Breast epithelium (tissue), 4 donors: Measurements from ENCODE around the gene PDRG1. TPM values are rescaled to one million over a fixed set of nuclear protein-coding genes. Genes with fewer than 3 reads are reported as not detected.
"Not testable (repeated sequence)": the region's sequence is repeated elsewhere in the genome, so short reads cannot be mapped to it uniquely, and the experiment has no call there.

Experiments used
- DNase-seq, 2 donors: peaks; one replicate each; pipeline ENCODE4 v3.0.0-alpha.2; 2019; ENCODE audit warnings: low spot score in 2 of 2
- H3K27ac ChIP-seq, 2 donors: fragments of 200-600 bp; sonication (generic) in 1 of 2; one replicate each; pipeline ENCODE4 v1.5.1; 2016 to 2019; ENCODE audit warnings: mild to moderate bottlenecking in 1 of 2
- H3K27me3 ChIP-seq, 2 donors: fragments of 200-600 bp; sonication (generic) in 1 of 2; one replicate each; pipeline versions ENCODE4 v1.5.1 to v1.6.0; 2017 to 2019; ENCODE audit warnings: control low read depth in 1 of 2, mild to moderate bottlenecking in 1 of 2
- H3K36me3 ChIP-seq: fragments of 200-600 bp; one replicate; pipeline ENCODE4 v1.5.1; 2019
- H3K4me1 ChIP-seq, 2 donors: fragments of 200-600 bp; sonication (generic); one replicate each; pipeline ENCODE4 v1.5.1; 2016 to 2019; ENCODE audit warnings: control low read depth in 1 of 2
- H3K4me3 ChIP-seq, 3 donors: fragments of 200-600 bp; sonication (generic); 1 replicate in 2 of 3; 2 replicates in 1 of 3; pipeline ENCODE4 v1.5.1; 2016 to 2019; ENCODE audit warnings: mild to moderate bottlenecking in 3 of 3, moderate library complexity in 2 of 3
- H3K9me3 ChIP-seq, 2 donors: fragments of 200-600 bp; sonication (generic) in 1 of 2; one replicate each; pipeline ENCODE4 v1.5.1; 2016 to 2019; ENCODE audit warnings: control low read depth in 1 of 2
- CTCF ChIP-seq, 3 donors: fragments of 450-650 bp; IDR thresholded peaks; one replicate each; pipeline ENCODE4 v1.5.1; 2016 to 2017; ENCODE audit warnings: antibody characterized with exemption in 3 of 3, mild to moderate bottlenecking in 3 of 3, moderate library complexity in 3 of 3
- POLR2A ChIP-seq: fragments of 450-650 bp; IDR thresholded peaks from one replicate; pipeline ENCODE4 v1.6.1; 2016; ENCODE audit warnings: antibody characterized with exemption, mild to moderate bottlenecking, moderate library complexity
- POLR2AphosphoS5 ChIP-seq, 3 donors: sonication (generic); formaldehyde crosslinking; IDR thresholded peaks; one replicate each; pipeline ENCODE4 v1.6.1; 2017; ENCODE audit warnings: antibody characterized with exemption in 3 of 3
- intact Hi-C: fragments of 100-400 bp; cut with DNase I; formaldehyde crosslinking; loops from one replicate; pipeline ENCODE4 v1.15.1; 2023; ENCODE audit warnings: low total_unique reads
- total RNA-seq, 3 donors: library from RNA; depleted of rRNA; stranded (reverse); fragments of >200 nt; gene quantifications; one replicate each; pipeline ENCODE4 v1.1.0, GENCODE V29; 2016

Gene PDRG1
- total RNA-seq, 3 donors from 2014 or later = 5.1 to 11.1 (median 9.8) TPM

DNA sequence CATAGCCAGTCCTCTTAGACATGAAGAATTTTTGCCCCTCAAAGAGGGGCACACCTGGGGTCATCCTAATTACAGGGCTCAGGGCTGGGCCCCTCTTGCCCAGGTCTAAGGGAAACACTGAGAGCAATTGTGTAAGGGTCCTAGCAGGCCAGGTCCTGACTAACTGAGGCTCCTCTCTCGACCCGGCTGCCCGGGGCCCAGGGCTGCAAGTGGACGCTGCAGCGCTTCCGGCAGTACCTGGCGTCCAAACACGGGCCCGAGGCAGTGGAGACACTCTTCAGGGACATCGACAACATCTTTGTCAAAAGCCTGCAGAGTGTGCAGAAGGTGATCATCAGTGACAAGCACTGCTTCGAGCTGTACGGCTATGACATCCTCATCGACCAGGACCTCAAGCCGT is 17.4 kb downstream of the PDRG1 start:
- no peak for TF ChIP-seq CTCF (IDR thresholded peaks at IDR 0.05)
- TF ChIP-seq POLR2A = no peak
- TF ChIP-seq POLR2AphosphoS5 (IDR thresholded peaks at IDR 0.05) = no peak
- DNase-seq = no peak
- intact Hi-C loops = no loop called here

GRCh38 chr20:31933698-31934097 is 18.1 kb downstream of the PDRG1 start:
- Histone ChIP-seq H3K9me3 (no peaks in the 10 kb centered on the region), H3K27ac (no peak overlapping the region), H3K36me3 (no peaks in the 10 kb centered on the region), H3K27me3 (no peaks in the 10 kb centered on the region), H3K4me3 (no peak overlapping the region), H3K4me1 (no peaks in the 10 kb centered on the region)
- intact Hi-C loops = no loop called here
- no peak for TF ChIP-seq POLR2A
- TF ChIP-seq POLR2AphosphoS5 (IDR thresholded peaks at IDR 0.05) = no peak
- TF ChIP-seq CTCF (IDR thresholded peaks at IDR 0.05) = no peak
- no peak for DNase-seq

More for the DNA sequence above, 17.4 kb downstream of the PDRG1 start:
- H3K27ac ChIP-seq = no peak overlapping the region
- no peaks in the 10 kb centered on the region for H3K27me3 ChIP-seq
- H3K36me3 ChIP-seq = no peaks in the 10 kb centered on the region
- no peaks in the 10 kb centered on the region for H3K4me1 ChIP-seq
- no peaks in the 10 kb centered on the region for H3K9me3 ChIP-seq
- no peak overlapping the region for H3K4me3 ChIP-seq

GRCh38 chr20:31930779-31931178 is 21.1 kb downstream of the PDRG1 start:
- Histone ChIP-seq H3K27ac (no peak overlapping the region), H3K4me1 (no peaks in the 10 kb centered on the region), H3K36me3 (no peaks in the 10 kb centered on the region), H3K27me3 (no peaks in the 10 kb centered on the region), H3K9me3 (no peaks in the 10 kb centered on the region), H3K4me3 (no peak overlapping the region)
- intact Hi-C loops = no loop called here
- no peak for TF ChIP-seq CTCF (IDR thresholded peaks at IDR 0.05)
- DNase-seq = no peak

- H3K36me3 ChIP-seq, H3K27ac ChIP-seq, H3K9me3 ChIP-seq, intact Hi-C loops, DNase-seq, H3K4me1 ChIP-seq, H3K4me3 ChIP-seq, H3K27me3 ChIP-seq: not testable (repeated sequence)
Measured at GRCh38 chr20:31929631-31930030, 22.2 kb downstream of the PDRG1 start.

DNA sequence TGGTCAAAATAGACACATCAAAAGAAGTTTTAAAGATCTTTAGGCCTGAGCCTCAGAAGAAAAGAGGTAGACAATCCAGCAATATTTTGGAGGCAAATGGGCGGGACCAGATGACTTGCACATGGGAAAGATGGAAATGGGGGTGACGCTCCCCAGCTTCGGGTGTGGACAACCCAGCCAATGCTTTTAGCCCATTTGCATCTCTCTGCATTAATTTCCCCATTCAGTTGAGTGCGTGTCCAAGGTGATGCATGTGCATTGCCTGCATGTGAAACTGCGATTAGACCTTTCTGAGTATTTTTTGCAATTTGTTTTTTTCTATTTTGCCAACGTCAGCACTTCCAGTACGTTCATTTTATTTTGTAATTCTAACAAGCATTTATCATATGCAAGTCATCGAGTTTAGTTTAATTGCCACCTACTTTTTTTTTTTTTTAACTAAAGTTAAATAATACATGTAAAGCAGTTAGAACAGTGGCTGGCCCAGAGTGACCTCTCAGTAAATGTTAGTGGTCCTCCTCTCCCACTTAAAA is 24.2 kb downstream of the PDRG1 start:
- no peak overlapping the region for H3K4me3 ChIP-seq
- DNase-seq = no peak
- no peaks in the 10 kb centered on the region for H3K9me3 ChIP-seq
- H3K36me3 ChIP-seq = no peaks in the 10 kb centered on the region
- intact Hi-C loops = no loop called here
- H3K4me1 ChIP-seq = no peaks in the 10 kb centered on the region
- no peak overlapping the region for H3K27ac ChIP-seq
- H3K27me3 ChIP-seq = no peaks in the 10 kb centered on the region
- TF ChIP-seq POLR2AphosphoS5 (IDR thresholded peaks at IDR 0.05) = no peak
- no peak for TF ChIP-seq POLR2A
- no peak for TF ChIP-seq CTCF (IDR thresholded peaks at IDR 0.05)

DNA sequence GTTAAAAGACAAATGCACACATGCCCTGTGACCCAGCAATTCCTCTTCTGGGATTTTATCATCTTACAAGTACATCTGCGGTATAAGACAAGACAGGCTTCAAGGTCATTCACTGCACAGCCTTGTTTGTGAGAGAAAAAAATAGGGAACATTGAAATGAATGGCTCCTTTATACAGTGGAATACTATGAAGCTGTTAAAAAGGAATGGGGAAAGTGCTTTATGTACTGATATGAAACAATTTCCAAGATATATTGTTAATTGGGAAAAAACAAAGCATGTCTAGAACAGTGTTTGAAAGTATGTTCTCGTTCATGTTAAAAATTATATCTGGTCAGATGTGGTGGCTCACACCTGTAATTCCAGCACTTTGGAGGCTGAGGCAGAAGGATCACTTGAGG is 25.4 kb downstream of the PDRG1 start:
- no peaks in the 10 kb centered on the region for H3K9me3 ChIP-seq
- intact Hi-C loops = no loop called here
- no peaks in the 10 kb centered on the region for H3K27me3 ChIP-seq
- no peak overlapping the region for H3K27ac ChIP-seq
- no peaks in the 10 kb centered on the region for H3K36me3 ChIP-seq
- TF ChIP-seq POLR2AphosphoS5 (IDR thresholded peaks at IDR 0.05) (no peak), CTCF (IDR thresholded peaks at IDR 0.05) (no peak)
- no peak for DNase-seq
- H3K4me1 ChIP-seq = no peaks in the 10 kb centered on the region
- H3K4me3 ChIP-seq = no peak overlapping the region
